IPS DF 6.9 (cell line): ENCODE results near the gene ALG14.

Source experiments
- DNase-seq: peaks from one replicate; pipeline ENCODE4 v3.0.0-alpha.2; 2013; ENCODE audit warnings: low read depth, low spot score
- H3K27ac ChIP-seq: one replicate; pipeline ENCODE4 v1.5.1; 2013; ENCODE audit warnings: low read length, control low read depth
- H3K27me3 ChIP-seq: 2 replicates; pipeline ENCODE4 v1.6.1; 2013; ENCODE audit warnings: mild to moderate bottlenecking, low read length; ENCODE audit not compliant: control insufficient read depth, insufficient read depth
- H3K36me3 ChIP-seq: 2 replicates; pipeline ENCODE4 v1.6.1; 2013; ENCODE audit warnings: low read length; ENCODE audit not compliant: control insufficient read depth, insufficient read depth
- H3K4me1 ChIP-seq: 2 replicates; pipeline ENCODE4 v1.6.1; 2013; ENCODE audit warnings: low read length; ENCODE audit not compliant: control insufficient read depth, insufficient read depth
- H3K4me3 ChIP-seq: 2 replicates; pipeline ENCODE4 v1.5.1; 2013; ENCODE audit warnings: mild to moderate bottlenecking, low read length
- H3K9me3 ChIP-seq: 2 replicates; pipeline ENCODE4 v1.6.1; 2013; ENCODE audit warnings: low read length, inconsistent platforms; ENCODE audit not compliant: control insufficient read depth, insufficient read depth
- WGBS: extraction: QIAGEN DNeasy Blood & Tissue Kit; methylation state at CpG from one replicate; pipeline ENCODE4 v1.1.7; 2013; ENCODE audit warnings: mixed read lengths, missing lambda C conversion rate; ENCODE audit not compliant: insufficient read length, insufficient coverage; 5-methylcytosine and 5-hydroxymethylcytosine counted together

The ALG14 gene

DNA sequence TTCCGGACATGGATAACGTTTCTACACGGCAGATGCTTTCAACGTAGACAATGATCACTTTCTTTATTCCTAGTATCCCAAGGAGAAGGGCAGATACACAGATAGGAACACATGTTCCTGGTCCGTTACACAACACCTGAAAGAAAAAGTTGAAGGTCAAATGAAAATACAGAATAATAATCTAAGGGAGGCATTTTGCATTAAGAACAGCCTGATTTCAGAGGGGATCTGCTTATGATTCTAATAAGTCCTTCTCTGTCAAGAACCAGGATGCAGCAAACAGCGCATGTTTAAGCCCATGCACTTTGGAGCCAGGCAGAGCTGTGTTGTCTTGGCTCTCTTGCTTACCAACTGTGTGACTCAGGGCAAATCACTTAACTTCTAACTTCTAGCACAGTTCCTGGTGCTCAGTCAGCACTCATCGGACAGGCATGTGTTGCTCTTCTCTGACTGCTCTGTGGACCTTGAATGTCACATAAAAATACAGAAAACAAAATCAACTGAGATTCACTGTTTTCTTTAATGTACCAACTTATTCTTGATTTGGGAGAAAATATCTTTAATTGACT is 89.5 kb downstream of the ALG14 start:
- Histone ChIP-seq H3K36me3 (no peaks in the 10 kb centered on the region), H3K4me3 (no peak overlapping the region), H3K27ac (no peak overlapping the region), H3K4me1 (no peaks in the 10 kb centered on the region), H3K27me3 (no peaks in the 10 kb centered on the region), H3K9me3 (no peaks in the 10 kb centered on the region)
- no CpG with 5 or more reads among the region's 7 CpGs for WGBS
- no peak for DNase-seq

- DNase-seq: no peak
- no peaks in the 10 kb centered on the region for H3K27me3 ChIP-seq
- WGBS: no CpG with 5 or more reads among the region's 2 CpGs
- H3K36me3 ChIP-seq: no peaks in the 10 kb centered on the region
- H3K4me3 ChIP-seq: no peak overlapping the region
- H3K4me1 ChIP-seq: no peaks in the 10 kb centered on the region
- H3K27ac ChIP-seq: no peak overlapping the region
- H3K9me3 ChIP-seq: no peaks in the 10 kb centered on the region
These were observed 90.4 kb downstream of the ALG14 start for GRCh38 chr1:94982398-94982797.

DNA sequence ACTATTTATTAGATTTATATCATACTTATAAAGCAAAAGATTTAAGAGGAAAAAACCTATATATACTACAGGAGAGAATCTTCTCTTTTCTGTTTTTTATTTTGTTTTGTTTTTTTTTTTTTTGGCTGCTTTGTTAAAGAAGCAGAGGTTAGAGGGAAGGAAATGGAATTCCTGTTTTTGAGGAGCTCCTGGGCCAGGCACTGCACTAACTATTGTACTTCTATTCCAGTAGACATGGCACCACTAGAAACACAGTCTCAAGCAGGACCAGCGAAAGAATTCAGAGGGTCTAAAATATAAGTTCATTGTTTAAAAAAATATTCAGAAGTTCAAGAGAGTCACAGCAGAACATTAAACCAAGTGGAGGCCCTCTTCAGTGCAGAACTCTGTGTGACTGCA is 91.2 kb downstream of the ALG14 start:
- WGBS: no CpG with 5 or more reads among the region's 1 CpG
- no peak overlapping the region for H3K4me3 ChIP-seq
- no peaks in the 10 kb centered on the region for H3K9me3 ChIP-seq
- DNase-seq: no peak
- no peaks in the 10 kb centered on the region for H3K27me3 ChIP-seq
- no peaks in the 10 kb centered on the region for H3K36me3 ChIP-seq
- H3K4me1 ChIP-seq: no peaks in the 10 kb centered on the region
- H3K27ac ChIP-seq: no peak overlapping the region

GRCh38 chr1:94980582-94981574 is 91.9 kb downstream of the ALG14 start:
- Histone ChIP-seq H3K4me1 (no peaks in the 10 kb centered on the region), H3K9me3 (no peaks in the 10 kb centered on the region), H3K27me3 (no peaks in the 10 kb centered on the region), H3K27ac (no peak overlapping the region), H3K4me3 (no peak overlapping the region), H3K36me3 (no peaks in the 10 kb centered on the region)
- 100% methylated on average over 1 of the region's 6 CpGs for WGBS
- no peak for DNase-seq

DNA sequence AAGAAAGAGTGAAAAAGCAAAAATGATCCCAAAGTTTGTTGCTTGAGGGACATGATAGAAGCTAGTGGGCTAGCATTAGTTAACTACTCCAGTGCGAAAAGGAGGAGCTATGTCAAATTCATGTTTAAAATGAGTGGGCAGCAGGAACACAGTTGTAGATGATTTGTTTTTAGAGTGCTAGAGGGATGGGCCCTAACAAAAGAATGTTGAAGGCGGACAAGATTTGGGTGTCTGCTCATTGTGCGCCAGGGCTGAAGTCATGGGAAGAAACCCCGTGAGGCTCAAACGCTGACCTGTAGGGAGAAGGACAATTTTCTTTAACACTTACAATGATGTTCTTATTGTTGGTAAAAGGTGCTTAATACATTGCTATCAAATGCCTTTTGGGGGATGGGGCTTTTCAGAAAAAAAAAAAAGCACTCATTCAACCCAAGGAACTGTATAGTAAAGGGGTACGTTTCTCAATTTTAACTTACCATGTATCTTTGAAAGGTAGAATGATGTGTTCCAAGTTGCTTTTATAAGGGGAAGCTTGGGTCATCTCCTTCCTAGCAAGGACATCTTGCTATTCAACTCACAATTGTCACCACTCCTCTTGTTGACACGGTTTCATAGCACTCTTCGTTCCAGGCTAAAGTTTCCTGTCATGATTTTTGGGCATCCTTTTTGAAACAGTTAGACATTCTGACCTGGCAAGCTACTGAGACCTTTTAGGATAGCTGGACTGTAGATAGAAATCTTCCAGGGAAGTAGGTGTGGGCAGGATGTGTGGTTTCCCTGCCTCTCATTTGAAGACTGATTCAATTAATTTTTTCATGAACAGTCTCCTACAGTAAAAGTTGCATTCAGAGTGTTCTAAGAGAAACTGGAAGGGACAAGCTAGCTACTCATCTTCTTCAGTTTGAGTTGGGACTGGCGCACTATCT is 92.8 kb downstream of the ALG14 start:
- no peaks in the 10 kb centered on the region for H3K9me3 ChIP-seq
- H3K4me3 ChIP-seq: no peak overlapping the region
- no peak overlapping the region for H3K27ac ChIP-seq
- H3K4me1 ChIP-seq: no peaks in the 10 kb centered on the region
- no CpG with 5 or more reads among the region's 9 CpGs for WGBS
- no peaks in the 10 kb centered on the region for H3K27me3 ChIP-seq
- no peak for DNase-seq
- no peaks in the 10 kb centered on the region for H3K36me3 ChIP-seq

GRCh38 chr1:94979131-94979530 is 93.6 kb downstream of the ALG14 start:
- no peak for DNase-seq
- no peaks in the 10 kb centered on the region for H3K27me3 ChIP-seq
- WGBS: no CpG with 5 or more reads among the region's 5 CpGs
- H3K27ac ChIP-seq: no peak overlapping the region
- H3K9me3 ChIP-seq: no peaks in the 10 kb centered on the region
- H3K4me1 ChIP-seq: no peaks in the 10 kb centered on the region
- H3K4me3 ChIP-seq: no peak overlapping the region
- H3K36me3 ChIP-seq: no peaks in the 10 kb centered on the region

DNA sequence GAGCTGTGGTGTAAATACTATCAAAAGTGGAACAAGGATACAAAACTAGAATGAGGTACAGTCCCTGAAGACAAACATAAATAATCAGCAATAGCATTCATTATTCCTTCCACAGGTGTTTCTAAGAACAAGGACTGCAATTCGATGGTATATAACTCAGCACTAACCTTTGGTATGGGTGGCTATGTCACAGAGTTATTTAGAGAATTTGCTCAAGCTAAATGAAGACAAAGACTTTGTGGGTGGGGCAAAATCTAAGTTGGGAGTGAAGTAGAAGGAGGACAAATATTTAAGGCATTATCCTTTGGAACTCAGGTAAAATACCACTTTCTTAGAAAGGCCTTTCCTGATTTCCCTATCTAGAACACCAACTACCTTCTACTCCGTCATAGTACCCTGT is 94.3 kb downstream of the ALG14 start:
- Histone ChIP-seq H3K4me1 (no peaks in the 10 kb centered on the region), H3K4me3 (no peak overlapping the region), H3K36me3 (no peaks in the 10 kb centered on the region), H3K27me3 (no peaks in the 10 kb centered on the region), H3K27ac (no peak overlapping the region), H3K9me3 (no peaks in the 10 kb centered on the region)
- no CpG with 5 or more reads among the region's 2 CpGs for WGBS
- DNase-seq: no peak

GRCh38 chr1:94976971-94977548 is 95.7 kb downstream of the ALG14 start:
- Histone ChIP-seq H3K27me3 (no peaks in the 10 kb centered on the region), H3K27ac (no peak overlapping the region)
- WGBS: no CpG with 5 or more reads among the region's 6 CpGs

DNA sequence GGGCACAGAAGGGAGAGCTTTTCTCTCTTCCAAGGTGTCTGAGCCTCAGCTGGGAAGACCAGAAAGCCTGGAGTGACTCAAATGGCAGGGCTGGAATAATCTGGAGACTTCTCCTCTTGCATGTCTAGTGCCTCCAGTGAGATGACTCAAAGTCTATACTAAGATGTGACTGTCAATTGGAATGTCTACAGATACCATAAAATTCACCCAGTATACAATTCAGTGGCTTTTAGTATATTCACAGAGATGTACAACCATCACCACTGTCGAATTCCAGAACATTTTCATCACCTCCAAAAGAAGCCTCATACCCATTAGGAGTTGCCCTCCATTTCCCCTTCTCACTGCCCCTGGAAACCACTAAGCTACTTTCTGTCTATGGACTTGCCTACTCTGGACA is 97.9 kb downstream of the ALG14 start:
- no peak overlapping the region for H3K4me3 ChIP-seq
- no peak for DNase-seq
- H3K27me3 ChIP-seq: no peaks in the 10 kb centered on the region
- H3K9me3 ChIP-seq: no peaks in the 10 kb centered on the region
- H3K27ac ChIP-seq: no peak overlapping the region
- peaks cover 1% of the 10 kb centered on the region; the same call in 1 of the 2 replicates for H3K4me1 ChIP-seq
- H3K36me3 ChIP-seq: no peaks in the 10 kb centered on the region
- no CpG with 5 or more reads among the region's 1 CpG for WGBS

More at GRCh38 chr1:94976971-94977548, 95.7 kb downstream of the ALG14 start:
- DNase-seq: no peak
- H3K4me3 ChIP-seq: no peak overlapping the region
- H3K4me1 ChIP-seq: no peaks in the 10 kb centered on the region
- H3K36me3 ChIP-seq: no peaks in the 10 kb centered on the region
- H3K9me3 ChIP-seq: no peaks in the 10 kb centered on the region

DNA sequence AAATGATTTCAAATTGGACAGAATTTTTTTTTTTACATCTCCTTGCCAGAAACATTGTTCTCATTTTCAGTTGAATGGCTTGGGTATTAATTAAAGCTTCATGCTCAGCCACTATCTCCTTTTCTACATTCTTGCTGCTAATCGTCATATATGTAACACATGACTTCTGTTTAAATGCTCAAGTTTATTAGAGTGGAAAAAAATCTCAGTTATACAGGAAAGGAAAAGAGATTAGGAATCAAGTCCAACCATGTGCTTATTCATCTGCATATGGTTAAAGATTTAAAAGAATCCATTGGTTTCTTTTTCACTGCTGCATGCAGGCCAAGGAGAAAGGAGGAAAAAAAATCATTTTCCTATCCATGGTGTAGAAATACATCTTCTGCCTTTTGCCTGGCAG is 98.5 kb downstream of the ALG14 start:
- H3K4me3 ChIP-seq: no peak overlapping the region
- DNase-seq: no peak
- no peaks in the 10 kb centered on the region for H3K36me3 ChIP-seq
- H3K27me3 ChIP-seq: no peaks in the 10 kb centered on the region
- H3K27ac ChIP-seq: no peak overlapping the region
- H3K9me3 ChIP-seq: no peaks in the 10 kb centered on the region
- peaks cover 1% of the 10 kb centered on the region; the same call in 1 of the 2 replicates for H3K4me1 ChIP-seq
- no CpG with 5 or more reads among the region's 1 CpG for WGBS
